Gastrocnemius medialis (tissue), 4 donors: Measurements from ENCODE around the gene MIF4GD. TPM values are rescaled to one million over a fixed set of nuclear protein-coding genes. Genes with fewer than 3 reads are reported as not detected.

ENCODE experiments used
- ATAC-seq, 2 donors: fragments of 150-250 bp; one replicate each; pipeline ENCODE4 v1.9.1; 2016
- DNase-seq, 2 donors: peaks; one replicate each; pipeline ENCODE4 v3.0.0-alpha.2; 2019
- H3K27ac ChIP-seq, 4 donors: fragments of 200-600 bp; sonication (generic); 1 replicate in 1 of 4; 2 replicates in 3 of 4; pipeline ENCODE4 v1.5.1; 2016 to 2018; ENCODE audit warnings: mild to moderate bottlenecking in 2 of 4, moderate library complexity in 1 of 4
- H3K27me3 ChIP-seq, 3 donors: fragments of 200-600 bp; sonication (generic) in 2 of 3; 1 replicate in 1 of 3; 2 replicates in 2 of 3; pipeline versions ENCODE4 v1.5.1 to v1.6.0; 2016 to 2019; ENCODE audit warnings: mild to moderate bottlenecking in 1 of 3, moderate library complexity in 1 of 3
- H3K36me3 ChIP-seq, 2 donors: fragments of 200-600 bp; sonication (generic) in 1 of 2; one replicate each; pipeline ENCODE4 v1.5.1; 2017 to 2018
- H3K4me1 ChIP-seq, 2 donors: fragments of 200-600 bp; sonication (generic) in 1 of 2; one replicate each; pipeline ENCODE4 v1.5.1; 2016 to 2017; ENCODE audit warnings: mild to moderate bottlenecking in 2 of 2
- H3K4me3 ChIP-seq, 4 donors: fragments of 200-600 bp; sonication (generic) in 3 of 4; 1 replicate in 1 of 4; 2 replicates in 3 of 4; pipeline ENCODE4 v1.5.1; 2016 to 2019; ENCODE audit warnings: mild to moderate bottlenecking in 2 of 4
- H3K9me3 ChIP-seq, 3 donors: fragments of 200-600 bp; sonication (generic) in 2 of 3; 1 replicate in 1 of 3; 2 replicates in 2 of 3; pipeline ENCODE4 v1.5.1; 2016 to 2019
- POLR2A ChIP-seq, 2 donors: fragments of 450-650 bp; IDR thresholded peaks; one replicate each; pipeline ENCODE4 v1.6.1; 2017; ENCODE audit warnings: antibody characterized with exemption in 2 of 2, mild to moderate bottlenecking in 2 of 2, moderate library complexity in 2 of 2
- in situ Hi-C, 4 donors: fragments of 200-750 bp; cut with MboI; loops; one replicate each; pipeline versions ENCODE4 v1.15.0 to v1.8.0; 2017; ENCODE audit warnings: low sequenced_read_pairs in 4 of 4
- intact Hi-C: fragments of 100-400 bp; cut with DNase I; formaldehyde crosslinking; loops from one replicate; pipeline ENCODE4 v1.15.1; 2023; ENCODE audit warnings: low total_unique reads
- total RNA-seq, 4 donors: library from RNA; depleted of rRNA; stranded (reverse); fragments of >200 nt; gene quantifications; one replicate each; pipeline versions ENCODE4 v1.1.0 to v1.2.3, GENCODE V29; 2016
- TF ChIP-seq, protein P1 (sequence below), 5 experiments: fragments of 450-650 bp in 3 of 5; fragments of 200-600 bp in 2 of 5; sonication (generic) in 2 of 5; IDR thresholded peaks in 4 of 5; conservative IDR thresholded peaks in 1 of 5; 1 replicate in 4 of 5; 2 replicates in 1 of 5; pipeline ENCODE4 v1.5.1; 2016 to 2019; ENCODE audit warnings: antibody characterized with exemption in 5 of 5, mild to moderate bottlenecking in 3 of 5, moderate library complexity in 3 of 5

MIF4GD gene
- total RNA-seq, 4 donors from 2014 or later, result 50.5 to 96.1 (median 72.4) TPM

DNA sequence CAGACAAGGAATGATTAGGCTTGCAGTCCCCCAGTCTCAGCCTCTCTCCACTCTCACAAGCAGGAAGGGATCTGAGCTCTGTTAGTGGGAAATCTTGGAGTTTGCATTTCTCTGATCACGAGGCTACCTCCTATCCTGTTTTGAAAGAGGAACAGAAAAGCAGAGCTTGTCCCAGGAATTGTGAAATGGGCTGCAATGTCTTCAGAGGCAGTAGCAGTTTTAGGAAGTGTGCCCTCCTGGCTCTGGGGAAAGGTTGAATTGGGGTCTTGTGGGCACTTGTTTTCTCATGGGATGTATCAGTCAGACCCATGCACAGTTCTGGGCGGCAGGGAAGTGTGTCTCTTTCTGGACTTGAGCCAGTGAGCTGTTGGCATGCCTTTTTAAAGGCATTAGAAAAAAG, 42.7 kb downstream of the MIF4GD start:
- ATAC-seq, result peak; percentile 16 to 47
- intact Hi-C loops, result no loop called here
- no peak for TF ChIP-seq POLR2A (IDR thresholded peaks at IDR 0.05)
- TF ChIP-seq, protein P1, sequence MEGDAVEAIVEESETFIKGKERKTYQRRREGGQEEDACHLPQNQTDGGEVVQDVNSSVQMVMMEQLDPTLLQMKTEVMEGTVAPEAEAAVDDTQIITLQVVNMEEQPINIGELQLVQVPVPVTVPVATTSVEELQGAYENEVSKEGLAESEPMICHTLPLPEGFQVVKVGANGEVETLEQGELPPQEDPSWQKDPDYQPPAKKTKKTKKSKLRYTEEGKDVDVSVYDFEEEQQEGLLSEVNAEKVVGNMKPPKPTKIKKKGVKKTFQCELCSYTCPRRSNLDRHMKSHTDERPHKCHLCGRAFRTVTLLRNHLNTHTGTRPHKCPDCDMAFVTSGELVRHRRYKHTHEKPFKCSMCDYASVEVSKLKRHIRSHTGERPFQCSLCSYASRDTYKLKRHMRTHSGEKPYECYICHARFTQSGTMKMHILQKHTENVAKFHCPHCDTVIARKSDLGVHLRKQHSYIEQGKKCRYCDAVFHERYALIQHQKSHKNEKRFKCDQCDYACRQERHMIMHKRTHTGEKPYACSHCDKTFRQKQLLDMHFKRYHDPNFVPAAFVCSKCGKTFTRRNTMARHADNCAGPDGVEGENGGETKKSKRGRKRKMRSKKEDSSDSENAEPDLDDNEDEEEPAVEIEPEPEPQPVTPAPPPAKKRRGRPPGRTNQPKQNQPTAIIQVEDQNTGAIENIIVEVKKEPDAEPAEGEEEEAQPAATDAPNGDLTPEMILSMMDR (IDR thresholded peaks at IDR 0.05 in 4 of 5, conservative IDR thresholded peaks at IDR 0.05 in 1 of 5), result no peak
- in situ Hi-C loops, result no loop called here
- Histone ChIP-seq H3K36me3 (peaks cover 0 to 58% of the 10 kb centered on the region in 2 donors), H3K27ac (peak overlapping the region in 2 of 4 donors; percentile 7 to 47), H3K27me3 (no peaks in the 10 kb centered on the region), H3K4me1 (no peaks in the 10 kb centered on the region), H3K4me3 (no peak overlapping the region), H3K9me3 (no peaks in the 10 kb centered on the region)
- no peak for DNase-seq

DNA sequence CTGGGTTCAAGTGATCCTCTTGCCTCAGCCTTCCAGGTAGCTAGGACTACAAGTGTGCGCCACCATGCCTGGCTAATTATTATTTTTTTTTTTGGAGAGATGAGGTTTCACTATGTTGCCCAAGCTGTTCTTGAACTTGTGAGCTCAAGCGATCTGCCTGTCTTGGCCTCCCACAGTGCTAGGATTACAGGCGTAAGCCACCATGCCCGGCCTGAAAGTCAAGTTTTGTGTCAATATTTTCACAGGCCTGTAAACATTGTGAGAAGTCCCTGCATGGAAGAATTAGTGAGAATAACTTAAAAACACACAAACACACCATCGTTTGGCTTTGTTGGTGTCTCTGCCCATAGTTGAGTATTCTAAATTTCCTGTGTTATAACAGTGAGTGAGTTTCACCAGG, 43.3 kb downstream of the MIF4GD start:
- H3K27ac ChIP-seq, result no peak overlapping the region
- H3K9me3 ChIP-seq, result no peaks in the 10 kb centered on the region
- no peaks in the 10 kb centered on the region for H3K4me1 ChIP-seq
- DNase-seq (no peak), ATAC-seq (no peak)
- no peaks in the 10 kb centered on the region for H3K27me3 ChIP-seq
- TF ChIP-seq, protein P1 (IDR thresholded peaks at IDR 0.05 in 4 of 5, conservative IDR thresholded peaks at IDR 0.05 in 1 of 5), result no peak
- no peak for TF ChIP-seq POLR2A (IDR thresholded peaks at IDR 0.05)
- H3K36me3 ChIP-seq, result peaks cover 0 to 54% of the 10 kb centered on the region in 2 donors
- H3K4me3 ChIP-seq, result no peak overlapping the region
- intact Hi-C loops, result no loop called here
- in situ Hi-C loops, result no loop called here

- no peak overlapping the region for H3K4me3 ChIP-seq
- H3K27me3 ChIP-seq, result no peaks in the 10 kb centered on the region
- H3K27ac ChIP-seq, result no peak overlapping the region
- in situ Hi-C loops (no loop called here), intact Hi-C loops (no loop called here)
- TF ChIP-seq POLR2A (IDR thresholded peaks at IDR 0.05), result no peak
- TF ChIP-seq, protein P1 (IDR thresholded peaks at IDR 0.05 in 4 of 5, conservative IDR thresholded peaks at IDR 0.05 in 1 of 5), result no peak
- ATAC-seq (no peak), DNase-seq (no peak)
- H3K4me1 ChIP-seq, result no peaks in the 10 kb centered on the region
- peaks cover 0 to 42% of the 10 kb centered on the region in 2 donors for H3K36me3 ChIP-seq
- no peaks in the 10 kb centered on the region for H3K9me3 ChIP-seq
Observed at GRCh38 chr17:75225016-75225415, 46.0 kb downstream of the MIF4GD start.

- Histone ChIP-seq H3K27me3 (no peaks in the 10 kb centered on the region), H3K4me1 (no peaks in the 10 kb centered on the region), H3K27ac (no peak overlapping the region), H3K4me3 (no peak overlapping the region), H3K36me3 (peaks cover 0 to 66% of the 10 kb centered on the region in 2 donors), H3K9me3 (no peaks in the 10 kb centered on the region)
- intact Hi-C loops, result no loop called here
- no peak for TF ChIP-seq POLR2A (IDR thresholded peaks at IDR 0.05)
- TF ChIP-seq, protein P1 (IDR thresholded peaks at IDR 0.05 in 4 of 5, conservative IDR thresholded peaks at IDR 0.05 in 1 of 5), result no peak
- ATAC-seq (no peak), DNase-seq (no peak)
- in situ Hi-C loops, result no loop called here
Observed at GRCh38 chr17:75219815-75220214, 51.2 kb downstream of the MIF4GD start.

DNA sequence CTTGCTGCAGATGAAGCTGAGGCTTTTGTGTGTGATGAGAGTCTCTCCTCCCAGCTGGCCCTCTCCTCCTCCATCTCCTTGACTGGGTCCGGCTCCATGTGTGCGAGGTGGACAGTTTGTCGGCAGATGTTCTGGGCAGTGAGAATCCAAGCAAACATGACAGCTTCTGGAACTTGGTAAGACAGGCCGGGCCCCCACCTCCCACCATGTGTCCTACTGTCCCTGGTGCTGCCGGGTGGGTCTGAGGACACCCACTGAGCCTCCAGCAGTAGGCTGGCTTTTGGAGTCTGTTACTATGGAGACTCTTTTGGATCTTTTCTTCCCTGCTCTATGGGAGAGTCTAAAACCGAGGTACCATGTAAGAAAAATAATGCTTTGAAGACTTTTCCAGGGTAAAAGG, 52.9 kb downstream of the MIF4GD start:
- H3K36me3 ChIP-seq, result peaks cover 0 to 83% of the 10 kb centered on the region in 2 donors
- H3K27ac ChIP-seq, result no peak overlapping the region
- intact Hi-C loops (no loop called here), in situ Hi-C loops (no loop called here)
- ATAC-seq, result no peak
- H3K9me3 ChIP-seq, result no peaks in the 10 kb centered on the region
- TF ChIP-seq POLR2A (IDR thresholded peaks at IDR 0.05), result no peak
- TF ChIP-seq, protein P1 (IDR thresholded peaks at IDR 0.05 in 4 of 5, conservative IDR thresholded peaks at IDR 0.05 in 1 of 5), result no peak
- no peak overlapping the region for H3K4me3 ChIP-seq
- no peaks in the 10 kb centered on the region for H3K27me3 ChIP-seq
- no peak for DNase-seq
- H3K4me1 ChIP-seq, result no peaks in the 10 kb centered on the region
